PC-3 (cell line): ENCODE results near the gene CATSPERB. TPM values are rescaled to one million over a fixed set of nuclear protein-coding genes. Genes with fewer than 3 reads are reported as not detected.
A peak's percentile ranks its signal among the peaks of the same experiment; 100 is the strongest.
"Not testable (repeated sequence)": the region's sequence is repeated elsewhere in the genome, so short reads cannot be mapped to it uniquely, and the experiment has no call there.

Experiments
- ATAC-seq: fragments of 200-7000 bp; cut with Tn5 transposase; 2 replicates; pipeline ENCODE4 v1.9.1; 2020; ENCODE audit warnings: mild to moderate bottlenecking, moderate library complexity
- BruUV-seq: library from RNA; stranded (reverse); fragments of 400-500 nt; replicated peaks from 2 replicates; lab custom pipeline; 2021; lab: Mats Ljungman, UMichigan
- CTCF ChIA-PET: fragments of 300-600 bp; sonication (Branson Sonifier 250); formaldehyde crosslinking; loops from one replicate; lab custom pipeline; 2022; ENCODE audit warnings: antibody characterized with exemption; lab: Charles Lee
- POLR2A ChIA-PET: fragments of 300-600 bp; sonication (Branson Sonifier 250); formaldehyde crosslinking; loops from one replicate; lab custom pipeline; 2022; ENCODE audit warnings: antibody characterized with exemption; ENCODE audit not compliant: unreplicated experiment; lab: Charles Lee
- DNase-seq: peaks from one replicate; pipeline ENCODE4 v3.0.0-alpha.2; 2015
- H2AFZ ChIP-seq: fragments of 300-600 bp; sonication (generic); 2 replicates; pipeline ENCODE4 v1.6.0; 2016; ENCODE audit warnings: antibody characterized with exemption, low read length
- H3F3A ChIP-seq: fragments of 300-600 bp; sonication (generic); one replicate; pipeline ENCODE4 v1.6.0; 2017; ENCODE audit warnings: antibody characterized with exemption, low read length, control low read depth, mild to moderate bottlenecking; ENCODE audit not compliant: unreplicated experiment
- H3K27ac ChIP-seq: fragments of 300-600 bp; sonication (generic); 2 replicates; pipeline ENCODE4 v1.5.1; 2016; ENCODE audit warnings: mild to moderate bottlenecking, low read length
- H3K27me3 ChIP-seq: fragments of 300-600 bp; sonication (generic); 2 replicates; pipeline ENCODE4 v1.6.1; 2016; ENCODE audit warnings: low read length, mixed read lengths
- H3K36me3 ChIP-seq: fragments of 300-600 bp; sonication (generic); 2 replicates; pipeline ENCODE4 v1.6.1; 2016; ENCODE audit warnings: low read depth, mixed run types, low read length, mixed read lengths
- H3K4me1 ChIP-seq: fragments of 300-600 bp; sonication (generic); 2 replicates; pipeline ENCODE4 v1.5.1; 2016; ENCODE audit warnings: low read length; ENCODE audit not compliant: insufficient read depth
- H3K4me2 ChIP-seq: fragments of 300-600 bp; sonication (generic); 2 replicates; pipeline ENCODE4 v1.6.0; 2016; ENCODE audit warnings: low read length
- H3K4me3 ChIP-seq: fragments of 300-600 bp; sonication (generic); 2 replicates; pipeline ENCODE4 v1.5.1; 2016; ENCODE audit warnings: mild to moderate bottlenecking, low read length, mixed read lengths
- H3K79me2 ChIP-seq: fragments of 300-600 bp; sonication (generic); 2 replicates; pipeline ENCODE4 v1.6.1; 2017; ENCODE audit warnings: low read length, mixed read lengths
- H3K9ac ChIP-seq: fragments of 300-600 bp; sonication (generic); 2 replicates; pipeline ENCODE4 v1.6.0; 2016; ENCODE audit warnings: mild to moderate bottlenecking, low read length
- H3K9me2 ChIP-seq: fragments of 300-600 bp; sonication (generic); replicated peaks from 2 replicates; pipeline ENCODE4 v1.6.1; 2016; ENCODE audit warnings: mixed run types, low read length, mixed read lengths
- H3K9me3 ChIP-seq: fragments of 300-600 bp; sonication (generic); 2 replicates; pipeline ENCODE4 v1.6.1; 2016; ENCODE audit warnings: low read length, mixed read lengths
- H4K20me1 ChIP-seq: fragments of 300-600 bp; sonication (generic); 2 replicates; pipeline ENCODE4 v1.6.1; 2016; ENCODE audit warnings: low read length, mixed read lengths
- CTCF ChIP-seq: fragments of 300-600 bp; sonication (generic); conservative IDR thresholded peaks from 2 replicates; pipeline ENCODE4 v1.5.1; 2017; ENCODE audit warnings: antibody characterized with exemption, low read depth, mild to moderate bottlenecking, low read length
- EZH2 ChIP-seq: fragments of 300-600 bp; sonication (generic); IDR thresholded peaks from one replicate; pipeline ENCODE4 v1.6.1; 2017; ENCODE audit warnings: antibody characterized with exemption, mild to moderate bottlenecking, low read length; ENCODE audit not compliant: unreplicated experiment
- EZH2phosphoT487 ChIP-seq: fragments of 300-600 bp; sonication (generic); IDR thresholded peaks from 2 replicates; pipeline ENCODE4 v1.6.1; 2018; ENCODE audit warnings: mild to moderate bottlenecking, antibody characterized with exemption, low read length, borderline replicate concordance
- intact Hi-C: fragments of 100-400 bp; cut with micrococcal nuclease; formaldehyde crosslinking; loops from 2 replicates; pipeline ENCODE4 v1.9.0; 2023
- total RNA-seq: library from RNA; depleted of rRNA; stranded (reverse); fragments of >200 nt; gene quantifications from 2 replicates; pipeline ENCODE4 v1.2.3, GENCODE V29; 2014

CATSPERB gene
- total RNA-seq, 1 experiment from 2014 or later = not detected

DNA sequence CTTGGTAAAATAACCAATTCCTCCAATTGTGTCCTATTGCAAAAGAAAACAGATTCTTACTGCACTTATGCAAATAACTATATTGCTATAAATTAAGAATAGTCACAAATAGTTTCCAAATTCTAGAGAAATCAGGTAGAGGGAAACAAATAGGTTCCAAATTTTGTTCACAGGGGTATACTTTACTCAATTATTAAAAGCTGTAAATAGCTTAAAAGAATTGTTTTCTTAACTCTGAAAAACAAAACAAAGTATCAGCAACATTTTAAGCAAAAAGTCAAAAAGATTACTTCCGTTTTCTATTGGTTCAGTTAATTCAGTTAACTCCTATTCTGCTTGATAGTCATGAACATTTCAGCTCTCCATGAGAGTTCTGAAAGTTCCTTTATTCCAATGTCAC is 136.2 kb downstream of the CATSPERB start:
- no peaks in the 10 kb centered on the region for H3F3A ChIP-seq
- no peak for DNase-seq
- no TSS peak for BruUV-seq
- H3K4me2 ChIP-seq = no peak overlapping the region
- H3K4me3 ChIP-seq = no peak overlapping the region
- H3K36me3 ChIP-seq = no peaks in the 10 kb centered on the region
- H3K9me3 ChIP-seq = 0 out of 2 replicates have a peak, but pooled peaks cover 4% of the 10 kb centered on the region
- H4K20me1 ChIP-seq = no peaks in the 10 kb centered on the region
- H3K9ac ChIP-seq = no peak overlapping the region
- H3K27ac ChIP-seq = no peak overlapping the region
- no peaks in the 10 kb centered on the region for H3K27me3 ChIP-seq
- TF ChIP-seq EZH2 (no peak), EZH2phosphoT487 (no peak), CTCF (no peak)
- ATAC-seq = no peak
- no peaks in the 10 kb centered on the region for H3K9me2 ChIP-seq
- H2AFZ ChIP-seq = no peak overlapping the region
- CTCF ChIA-PET = no interaction called here
- H3K79me2 ChIP-seq = no peaks in the 10 kb centered on the region
- intact Hi-C loops = no loop called here
- POLR2A ChIA-PET = interaction anchor here (0.6 kb wide), 1 partner anchor 10 kb away, joined by 3 read pairs; no protein-coding TSS in a partner anchor
- no peaks in the 10 kb centered on the region for H3K4me1 ChIP-seq

- H3K27me3 ChIP-seq, H3K9me3 ChIP-seq, H3K79me2 ChIP-seq, DNase-seq, CTCF ChIA-PET, ATAC-seq, intact Hi-C loops, H3F3A ChIP-seq, H3K9me2 ChIP-seq, H3K36me3 ChIP-seq, H3K27ac ChIP-seq, H2AFZ ChIP-seq, BruUV-seq, H3K4me1 ChIP-seq, H4K20me1 ChIP-seq, POLR2A ChIA-PET, H3K4me2 ChIP-seq, H3K4me3 ChIP-seq, H3K9ac ChIP-seq: not testable (repeated sequence)
These were observed 137.9 kb downstream of the CATSPERB start for GRCh38 chr14:91593957-91594356.

GRCh38 chr14:91586410-91586809 is 145.5 kb downstream of the CATSPERB start:
- H3F3A ChIP-seq = no peaks in the 10 kb centered on the region
- H3K9me3 ChIP-seq = no peaks in the 10 kb centered on the region
- no peak overlapping the region for H2AFZ ChIP-seq
- H3K79me2 ChIP-seq = no peaks in the 10 kb centered on the region
- CTCF ChIA-PET = no interaction called here
- no peak overlapping the region for H3K4me3 ChIP-seq
- H3K4me2 ChIP-seq = peak overlapping the region; percentile 25; the same call in 1 of the 2 replicates
- H4K20me1 ChIP-seq = no peaks in the 10 kb centered on the region
- peak overlapping the region; percentile 80 for H3K27ac ChIP-seq
- TF ChIP-seq EZH2phosphoT487 (no peak), EZH2 (no peak)
- H3K27me3 ChIP-seq = no peaks in the 10 kb centered on the region
- DNase-seq (no peak), ATAC-seq (no peak)
- H3K36me3 ChIP-seq = no peaks in the 10 kb centered on the region
- intact Hi-C loops = no loop called here
- peaks cover 12% of the 10 kb centered on the region for H3K4me1 ChIP-seq
- POLR2A ChIA-PET = no interaction called here
- H3K9ac ChIP-seq = no peak overlapping the region
- BruUV-seq = no TSS peak
- no peaks in the 10 kb centered on the region for H3K9me2 ChIP-seq

DNA sequence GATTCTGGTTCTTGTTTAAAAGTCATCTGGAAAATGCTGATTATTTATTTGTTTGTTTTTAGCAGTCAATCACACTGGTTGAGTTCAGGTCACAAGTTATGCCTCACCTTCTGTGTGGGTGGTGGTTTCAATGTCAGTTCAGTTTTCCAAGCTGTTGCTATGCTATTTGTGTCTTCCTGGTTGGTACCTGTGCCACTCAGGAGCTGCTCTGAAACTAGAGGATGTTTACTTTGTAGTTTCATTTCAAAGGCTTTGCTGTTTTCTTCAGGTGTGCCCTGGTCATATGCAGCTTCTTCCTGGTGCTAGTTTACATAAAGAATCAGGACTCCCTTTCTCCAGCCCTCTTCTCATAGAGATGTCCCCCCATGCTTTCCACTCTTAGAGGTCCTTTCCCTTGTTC is 146.0 kb downstream of the CATSPERB start:
- CTCF ChIA-PET = no interaction called here
- H3K4me3 ChIP-seq = no peak overlapping the region
- ATAC-seq = no peak
- no peaks in the 10 kb centered on the region for H3K79me2 ChIP-seq
- peak; percentile 48 for DNase-seq
- H3K9ac ChIP-seq = no peak overlapping the region
- H3F3A ChIP-seq = no peaks in the 10 kb centered on the region
- peak overlapping the region; percentile 25; the same call in 1 of the 2 replicates for H3K4me2 ChIP-seq
- no peaks in the 10 kb centered on the region for H3K27me3 ChIP-seq
- H3K9me2 ChIP-seq = no peaks in the 10 kb centered on the region
- POLR2A ChIA-PET = no interaction called here
- peak overlapping the region; percentile 80 for H3K27ac ChIP-seq
- intact Hi-C loops = no loop called here
- H2AFZ ChIP-seq = no peak overlapping the region
- H3K4me1 ChIP-seq = peaks cover 12% of the 10 kb centered on the region
- no peaks in the 10 kb centered on the region for H4K20me1 ChIP-seq
- BruUV-seq = no TSS peak
- no peaks in the 10 kb centered on the region for H3K9me3 ChIP-seq
- H3K36me3 ChIP-seq = no peaks in the 10 kb centered on the region
- TF ChIP-seq EZH2phosphoT487 = no peak
